Gastroesophageal sphincter (tissue), 4 donors: ENCODE measurements around the gene CDH13. TPM values are rescaled to one million over a fixed set of nuclear protein-coding genes. Genes with fewer than 3 reads are reported as not detected.

Experiments used
- ATAC-seq: fragments of 150-250 bp; one replicate; pipeline ENCODE4 v1.9.1; 2016; ENCODE audit warnings: mild to moderate bottlenecking, moderate library complexity
- H3K27ac ChIP-seq, 4 donors: fragments of 200-600 bp; sonication (generic) in 3 of 4; 1 replicate in 3 of 4; 2 replicates in 1 of 4; pipeline ENCODE4 v1.5.1; 2016 to 2019
- H3K27me3 ChIP-seq: fragments of 200-600 bp; sonication (generic); one replicate; pipeline ENCODE4 v1.5.1; 2019
- H3K36me3 ChIP-seq, 2 donors: fragments of 200-600 bp; sonication (generic); one replicate each; pipeline ENCODE4 v1.5.1; 2019; ENCODE audit warnings: control low read depth in 1 of 2
- H3K4me1 ChIP-seq, 3 donors: fragments of 200-600 bp; sonication (generic); 1 replicate in 2 of 3; 2 replicates in 1 of 3; pipeline ENCODE4 v1.5.1; 2016 to 2019; ENCODE audit warnings: control low read depth in 2 of 3
- H3K4me3 ChIP-seq, 2 donors: fragments of 200-600 bp; sonication (generic); one replicate each; pipeline ENCODE4 v1.5.1; 2019; ENCODE audit warnings: mild to moderate bottlenecking in 1 of 2, moderate library complexity in 1 of 2
- H3K9me3 ChIP-seq, 3 donors: fragments of 200-600 bp; sonication (generic); one replicate each; pipeline ENCODE4 v1.5.1; 2017 to 2019; ENCODE audit warnings: control low read depth in 2 of 3
- CTCF ChIP-seq, 4 experiments: fragments of 200-600 bp in 2 of 4; fragments of 450-650 bp in 2 of 4; sonication (generic) in 1 of 4; IDR thresholded peaks; one replicate each; pipeline ENCODE4 v1.5.1; 2017 to 2019; ENCODE audit warnings: antibody characterized with exemption in 4 of 4, mild to moderate bottlenecking in 2 of 4, moderate library complexity in 2 of 4
- EP300 ChIP-seq: sonication (generic); formaldehyde crosslinking; IDR thresholded peaks from one replicate; pipeline ENCODE4 v1.6.1; 2017; ENCODE audit warnings: antibody characterized with exemption, mild to moderate bottlenecking
- POLR2A ChIP-seq, 2 donors: fragments of 450-650 bp; IDR thresholded peaks; one replicate each; pipeline ENCODE4 v1.6.1; 2017; ENCODE audit warnings: antibody characterized with exemption in 2 of 2, mild to moderate bottlenecking in 2 of 2, moderate library complexity in 1 of 2
- POLR2AphosphoS5 ChIP-seq: sonication (generic); formaldehyde crosslinking; IDR thresholded peaks from one replicate; pipeline ENCODE4 v1.6.1; 2017; ENCODE audit warnings: antibody characterized with exemption
- WGBS, 2 donors: methylation state at CpG; one replicate each; pipeline ENCODE4 v1.1.5; 2018; ENCODE audit warnings: low coverage in 1 of 2; 5-methylcytosine and 5-hydroxymethylcytosine counted together
- total RNA-seq, 4 donors: library from RNA; depleted of rRNA; stranded (reverse); fragments of >200 nt; gene quantifications; one replicate each; pipeline ENCODE4 v1.1.0, GENCODE V29; 2016

CDH13 gene
- total RNA-seq, 4 donors from 2014 or later, result 4.2 to 22.3 (median 11.4) TPM

DNA sequence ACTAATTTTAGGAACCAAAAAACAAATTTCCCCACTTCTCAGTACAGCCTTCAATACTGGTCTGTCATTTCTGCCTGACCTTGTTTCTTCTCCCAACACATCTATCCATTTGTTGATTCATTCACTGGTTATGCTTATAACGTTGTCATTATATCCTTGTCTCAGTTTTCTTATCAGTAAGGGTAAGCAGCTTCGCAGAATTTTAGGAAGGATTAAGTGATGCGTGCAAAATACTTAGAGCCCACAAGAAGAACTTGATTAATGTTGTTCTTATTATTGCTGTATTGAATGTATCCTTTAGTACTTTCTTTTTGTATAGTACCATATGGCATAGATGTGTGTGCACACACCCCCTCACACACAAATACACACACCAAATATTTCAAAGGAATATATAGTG lies 777.5 kb downstream of the CDH13 start:
- TF ChIP-seq EP300 (no peak), CTCF (IDR thresholded peaks at IDR 0.05) (no peak), POLR2AphosphoS5 (no peak), POLR2A (IDR thresholded peaks at IDR 0.05) (no peak)
- Histone ChIP-seq H3K27ac (no peak overlapping the region), H3K9me3 (no peaks in the 10 kb centered on the region), H3K4me3 (no peak overlapping the region), H3K36me3 (no peaks in the 10 kb centered on the region), H3K4me1 (no peaks in the 10 kb centered on the region), H3K27me3 (peaks cover 29% of the 10 kb centered on the region)
- ATAC-seq, result no peak
- 43 to 44% methylated on average over 1 to 3 of the region's 3 CpGs for WGBS, 2 donors

DNA sequence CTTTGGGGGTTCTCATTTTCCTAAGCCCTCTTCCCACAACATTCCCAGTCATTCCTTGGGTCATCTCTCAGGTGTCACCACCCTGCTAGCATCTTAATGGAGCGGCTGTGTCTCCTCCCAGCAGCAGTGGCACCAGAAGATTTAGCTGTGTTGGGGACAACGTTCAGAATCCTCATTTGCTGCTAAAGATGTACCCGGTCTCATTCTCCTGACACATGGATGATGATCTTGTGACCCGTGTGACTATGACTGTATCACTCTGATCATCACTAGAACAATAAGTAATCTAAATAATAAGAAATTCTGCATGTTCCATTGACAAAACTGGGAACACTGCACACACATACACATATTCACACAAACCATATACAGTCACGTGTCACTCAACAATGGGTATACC lies 781.2 kb downstream of the CDH13 start:
- 74 to 76% methylated on average over 5 of the region's 5 CpGs for WGBS, 2 donors
- no peak for TF ChIP-seq EP300
- TF ChIP-seq CTCF (IDR thresholded peaks at IDR 0.05), result no peak
- TF ChIP-seq POLR2A (IDR thresholded peaks at IDR 0.05), result no peak
- no peak for TF ChIP-seq POLR2AphosphoS5
- ATAC-seq, result no peak
- H3K4me3 ChIP-seq, result no peak overlapping the region
- H3K9me3 ChIP-seq, result no peaks in the 10 kb centered on the region
- no peaks in the 10 kb centered on the region for H3K36me3 ChIP-seq
- no peak overlapping the region for H3K27ac ChIP-seq
- H3K4me1 ChIP-seq, result no peaks in the 10 kb centered on the region
- H3K27me3 ChIP-seq, result peaks cover 33% of the 10 kb centered on the region

- peaks cover 29% of the 10 kb centered on the region for H3K27me3 ChIP-seq
- ATAC-seq, result no peak
- H3K36me3 ChIP-seq, result no peaks in the 10 kb centered on the region
- H3K4me3 ChIP-seq, result no peak overlapping the region
- no peaks in the 10 kb centered on the region for H3K4me1 ChIP-seq
- H3K9me3 ChIP-seq, result no peaks in the 10 kb centered on the region
- no peak overlapping the region for H3K27ac ChIP-seq
- 50% methylated on average over 1 of the region's 3 CpGs; no CpG with 5 or more reads in 1 of the 2 donors for WGBS, 2 donors
- TF ChIP-seq CTCF (IDR thresholded peaks at IDR 0.05), result no peak
- no peak for TF ChIP-seq POLR2AphosphoS5
- TF ChIP-seq POLR2A (IDR thresholded peaks at IDR 0.05), result no peak
- TF ChIP-seq EP300, result no peak
Observed at GRCh38 chr16:83409347-83409746, 782.6 kb downstream of the CDH13 start.

DNA sequence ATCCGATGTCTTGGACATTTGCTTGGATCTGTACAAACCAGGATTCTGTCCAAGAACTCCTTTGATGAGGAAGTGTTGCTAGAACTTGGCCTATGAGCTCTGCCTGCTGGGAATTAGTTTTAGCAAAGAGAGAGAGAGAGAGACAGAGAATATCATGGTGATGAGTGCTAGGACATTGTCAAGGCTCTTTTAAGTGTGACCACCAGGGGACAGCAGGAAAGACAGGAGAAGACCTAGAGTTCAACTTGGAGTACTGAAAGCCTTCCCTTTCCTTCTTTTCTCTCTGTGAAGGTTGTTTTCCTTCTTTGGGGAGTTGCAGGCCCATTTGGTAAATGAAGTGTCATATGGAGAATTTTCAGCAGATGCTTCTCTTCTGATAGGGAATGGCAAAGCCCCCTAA lies 791.8 kb downstream of the CDH13 start:
- Histone ChIP-seq H3K27ac (no peak overlapping the region), H3K4me1 (no peaks in the 10 kb centered on the region), H3K27me3 (peaks cover 3% of the 10 kb centered on the region), H3K36me3 (no peaks in the 10 kb centered on the region), H3K9me3 (no peaks in the 10 kb centered on the region), H3K4me3 (no peak overlapping the region)
- ATAC-seq, result no peak
- TF ChIP-seq EP300, result no peak
- no peak for TF ChIP-seq CTCF (IDR thresholded peaks at IDR 0.05)
- 78 to 83% methylated on average over 1 of the region's 1 CpG for WGBS, 2 donors

DNA sequence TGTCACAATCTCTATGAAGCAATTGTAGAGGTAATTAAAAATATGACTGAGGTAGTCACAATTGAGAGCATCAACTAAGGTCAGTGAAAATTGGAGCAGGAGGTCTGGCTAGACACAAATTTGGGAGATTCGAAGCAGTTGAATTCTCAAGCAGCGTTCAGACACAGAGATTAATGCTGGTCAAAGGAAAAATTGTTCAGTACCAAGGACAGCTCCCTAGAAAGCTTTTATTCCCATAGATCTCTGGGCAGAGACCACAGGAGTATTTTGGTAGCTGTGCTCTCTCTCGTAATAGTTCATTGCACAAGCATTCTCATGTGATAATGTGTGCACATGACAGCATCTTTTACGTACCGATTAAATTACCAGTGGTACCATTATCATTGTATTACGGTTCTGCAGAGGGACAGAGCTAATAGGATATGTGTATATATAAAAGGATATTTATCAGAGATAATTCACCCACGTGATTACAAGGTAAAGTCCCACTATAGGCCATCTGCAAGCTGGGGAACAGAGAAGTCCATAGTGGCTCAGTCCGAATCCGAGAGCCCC lies 793.5 kb downstream of the CDH13 start:
- no peaks in the 10 kb centered on the region for H3K9me3 ChIP-seq
- H3K36me3 ChIP-seq, result no peaks in the 10 kb centered on the region
- no peak overlapping the region for H3K4me3 ChIP-seq
- no peaks in the 10 kb centered on the region for H3K4me1 ChIP-seq
- no peak for ATAC-seq
- H3K27ac ChIP-seq, result no peak overlapping the region
- TF ChIP-seq POLR2AphosphoS5 (no peak), CTCF (IDR thresholded peaks at IDR 0.05) (no peak), EP300 (no peak), POLR2A (IDR thresholded peaks at IDR 0.05) (no peak)
- WGBS, 2 donors, result 69 to 72% methylated on average over 3 to 9 of the region's 9 CpGs
- H3K27me3 ChIP-seq, result no peaks in the 10 kb centered on the region
